Spleen (tissue), 11 donors: ENCODE measurements around the gene USP8. TPM values are rescaled to one million over a fixed set of nuclear protein-coding genes. Genes with fewer than 3 reads are reported as not detected.

ENCODE experiments used
- DNase-seq: peaks from one replicate; pipeline ENCODE4 v3.0.0-alpha.2; 2020
- H3K27ac ChIP-seq, 8 donors: fragments of 200-600 bp; sonication (generic) in 7 of 8; 1 replicate in 4 of 8; 2 replicates in 4 of 8; pipeline versions ENCODE4 v1.5.0 to v1.8.0; 2016 to 2021; ENCODE audit warnings: inconsistent platforms in 4 of 8, mild to moderate bottlenecking in 4 of 8, moderate library complexity in 1 of 8
- H3K27me3 ChIP-seq, 7 donors: fragments of 200-600 bp; sonication (generic) in 6 of 7; replicated peaks in 1 of 7; 1 replicate in 4 of 7; 2 replicates in 3 of 7; pipeline versions ENCODE4 v1.5.0 to v1.8.0; 2016 to 2021; ENCODE audit warnings: inconsistent platforms in 3 of 7, mild to moderate bottlenecking in 1 of 7
- H3K36me3 ChIP-seq, 6 donors: fragments of 200-600 bp; sonication (generic) in 5 of 6; 1 replicate in 4 of 6; 2 replicates in 2 of 6; pipeline versions ENCODE4 v1.5.0 to v1.8.0; 2016 to 2021; ENCODE audit warnings: inconsistent platforms in 2 of 6
- H3K4me1 ChIP-seq, 6 donors: fragments of 200-600 bp; sonication (generic) in 5 of 6; 1 replicate in 3 of 6; 2 replicates in 3 of 6; pipeline versions ENCODE4 v1.5.0 to v1.8.0; 2016 to 2021; ENCODE audit warnings: inconsistent platforms in 3 of 6
- H3K4me3 ChIP-seq, 8 donors: fragments of 200-600 bp; sonication (generic) in 7 of 8; 1 replicate in 4 of 8; 2 replicates in 4 of 8; pipeline versions ENCODE4 v1.5.0 to v1.8.0; 2016 to 2021; ENCODE audit warnings: inconsistent platforms in 4 of 8, mild to moderate bottlenecking in 4 of 8, moderate library complexity in 2 of 8
- H3K9me3 ChIP-seq, 8 donors: fragments of 200-600 bp; sonication (generic) in 7 of 8; 1 replicate in 4 of 8; 2 replicates in 4 of 8; pipeline versions ENCODE4 v1.5.0 to v1.8.0; 2016 to 2021; ENCODE audit warnings: inconsistent platforms in 4 of 8
- CTCF ChIP-seq, 11 experiments: fragments of 200-600 bp in 7 of 11; fragments of 450-650 bp in 4 of 11; sonication (generic) in 4 of 11; IDR thresholded peaks in 8 of 11; conservative IDR thresholded peaks in 3 of 11; 1 replicate in 7 of 11; 2 replicates in 4 of 11; pipeline versions ENCODE4 v1.4.0 to v1.8.0; 2016 to 2021; ENCODE audit warnings: antibody characterized with exemption in 11 of 11, inconsistent platforms in 4 of 11, mild to moderate bottlenecking in 1 of 11
- POLR2A ChIP-seq, 3 donors: fragments of 450-650 bp; IDR thresholded peaks; one replicate each; pipeline ENCODE4 v1.5.1; 2017; ENCODE audit warnings: antibody characterized with exemption in 3 of 3, mild to moderate bottlenecking in 1 of 3
- POLR2AphosphoS5 ChIP-seq, 3 donors: sonication (generic); formaldehyde crosslinking; IDR thresholded peaks; one replicate each; pipeline ENCODE4 v1.5.1; 2017; ENCODE audit warnings: antibody characterized with exemption in 3 of 3
- whole genome bisulfite sequencing, 5 donors: extraction: QIAGEN DNeasy Blood & Tissue Kit in 3 of 5; methylation state at CpG; one replicate each; pipeline versions ENCODE4 v1.1.5 to v1.1.7; 2013 to 2018; 5-methylcytosine and 5-hydroxymethylcytosine counted together
- intact Hi-C: fragments of 100-400 bp; cut with DNase I; formaldehyde crosslinking; loops from one replicate; pipeline ENCODE4 v1.15.0; 2023; ENCODE audit warnings: low total_unique reads
- polyA plus RNA-seq, 3 donors: library from polyadenylated mRNA; stranded (reverse); fragments of 200-250 nt; gene quantifications; one replicate each; pipeline ENCODE4 v1.2.1, GENCODE V29; 2013
- total RNA-seq, 7 donors: library from RNA; depleted of rRNA in 3 of 7; stranded (reverse); fragments of >200 nt in 3 of 7; fragmentation: NEBNext Ultra II Directional in 4 of 7; extraction: Animal tissue kit (Norgen Biotek cat#: 25700) in 4 of 7; gene quantifications; one replicate each; pipeline versions ENCODE4 v1.1.0 to v1.2.1, GENCODE V29; 2016 to 2021
- donor health status: healthy with polysubstance abuse.
- donor health status: DM: no; HTN: no; CAD: no; lungs with moderate emphysema.
- donor health status: DM: no; HTN: no; CAD: no.
- donor health status: Bipolar disorder and iron deficiency.
- donor health status: healthy.
- donor health status: DM: no; HTN: no; CAD: no.
- donor health status: DM: yes; HTN: yes; CAD: no.

The USP8 gene
- total and polyA plus RNA-seq, 10 donors = 13.4 to 95.6 (median 73.4) TPM

GRCh38 chr15:50440932-50441331 lies 16.7 kb downstream of the USP8 start:
- intact Hi-C loops = no loop called here
- H3K4me1 ChIP-seq = peaks cover 0 to 54% (median 4%) of the 10 kb centered on the region in 6 donors
- WGBS, 5 donors = 96 to 98% (median 97%) methylated on average over 5 of the region's 5 CpGs
- TF ChIP-seq POLR2AphosphoS5 (IDR thresholded peaks at IDR 0.05) = no peak
- no peak for TF ChIP-seq POLR2A (IDR thresholded peaks at IDR 0.05)
- H3K36me3 ChIP-seq = peaks cover 4 to 77% (median 51%) of the 10 kb centered on the region in 6 donors
- DNase-seq = no peak
- no peaks in the 10 kb centered on the region for H3K9me3 ChIP-seq
- H3K27me3 ChIP-seq = no peaks in the 10 kb centered on the region
- no peak overlapping the region for H3K4me3 ChIP-seq
- no peak overlapping the region for H3K27ac ChIP-seq

GRCh38 chr15:50452927-50453326 lies 28.7 kb downstream of the USP8 start:
- Histone ChIP-seq H3K9me3 (no peaks in the 10 kb centered on the region), H3K4me3 (no peak overlapping the region), H3K27ac (no peak overlapping the region), H3K27me3 (no peaks in the 10 kb centered on the region), H3K4me1 (peaks cover 0 to 39% (median 3%) of the 10 kb centered on the region in 6 donors), H3K36me3 (peaks cover 0 to 98% (median 45%) of the 10 kb centered on the region in 6 donors)
- intact Hi-C loops = no loop called here
- no peak for DNase-seq
- TF ChIP-seq CTCF (IDR thresholded peaks at IDR 0.05 in 8 of 11, conservative IDR thresholded peaks at IDR 0.05 in 3 of 11) (no peak), POLR2A (IDR thresholded peaks at IDR 0.05) (no peak), POLR2AphosphoS5 (IDR thresholded peaks at IDR 0.05) (no peak)

- no peak overlapping the region for H3K27ac ChIP-seq
- H3K27me3 ChIP-seq = no peaks in the 10 kb centered on the region
- no peak for DNase-seq
- TF ChIP-seq CTCF (IDR thresholded peaks at IDR 0.05 in 8 of 11, conservative IDR thresholded peaks at IDR 0.05 in 3 of 11) (no peak), POLR2AphosphoS5 (IDR thresholded peaks at IDR 0.05) (no peak), POLR2A (IDR thresholded peaks at IDR 0.05) (no peak)
- 75 to 88% (median 85%) methylated on average over 7 of the region's 7 CpGs for WGBS, 5 donors
- intact Hi-C loops = no loop called here
- H3K4me3 ChIP-seq = no peak overlapping the region
- H3K4me1 ChIP-seq = peaks cover 0 to 19% (median under 1%) of the 10 kb centered on the region in 6 donors
- H3K9me3 ChIP-seq = no peaks in the 10 kb centered on the region
- peaks cover 0 to 100% (median 55%) of the 10 kb centered on the region in 6 donors for H3K36me3 ChIP-seq
These were observed 34.3 kb downstream of the USP8 start for GRCh38 chr15:50458348-50459112.

GRCh38 chr15:50463423-50464358 lies 39.5 kb downstream of the USP8 start:
- Histone ChIP-seq H3K27me3 (no peaks in the 10 kb centered on the region), H3K36me3 (peaks cover 0 to 100% (median 57%) of the 10 kb centered on the region in 6 donors), H3K9me3 (no peaks in the 10 kb centered on the region), H3K27ac (no peak overlapping the region), H3K4me3 (no peak overlapping the region), H3K4me1 (peaks cover 0 to 16% (median 0%) of the 10 kb centered on the region in 6 donors)
- intact Hi-C loops = no loop called here
- 51 to 81% (median 73%) methylated on average over 2 of the region's 2 CpGs for WGBS, 5 donors
- no peak for DNase-seq
- TF ChIP-seq POLR2A (IDR thresholded peaks at IDR 0.05) (no peak), CTCF (IDR thresholded peaks at IDR 0.05 in 8 of 11, conservative IDR thresholded peaks at IDR 0.05 in 3 of 11) (no peak), POLR2AphosphoS5 (IDR thresholded peaks at IDR 0.05) (no peak)
